WTC11 (cell line): Measurements from ENCODE around the gene COG4. TPM values are rescaled to one million over a fixed set of nuclear protein-coding genes. Genes with fewer than 3 reads are reported as not detected.
"Not testable (repeated sequence)": the region's sequence is repeated elsewhere in the genome, so short reads cannot be mapped to it uniquely, and the experiment has no call there.

Source experiments
- ATAC-seq: fragments of 200-7000 bp; cut with Tn5 transposase; 2 replicates; pipeline ENCODE4 v1.10.0; 2021; ENCODE audit warnings: mild to moderate bottlenecking, moderate library complexity
- CTCF ChIA-PET: fragments of 300-600 bp; sonication (Branson Sonifier 250); formaldehyde crosslinking; loops from one replicate; lab custom pipeline; 2021; ENCODE audit warnings: antibody characterized with exemption; lab: Charles Lee
- POLR2A ChIA-PET: fragments of 350-600 bp; sonication (Branson Sonifier 250); formaldehyde crosslinking; loops from one replicate; lab custom pipeline; 2021; ENCODE audit warnings: antibody characterized with exemption; lab: Charles Lee
- DNase-seq: peaks from one replicate; pipeline ENCODE4 v3.0.0; 2021; ENCODE audit warnings: low spot score
- H3K27ac Mint-ChIP-seq: 2 replicates; pipeline ENCODE4 v1.8.0; 2021; ENCODE audit warnings: mixed read lengths
- H3K27me3 Mint-ChIP-seq: 2 replicates; pipeline ENCODE4 v1.8.0; 2021; ENCODE audit warnings: low read depth, mild to moderate bottlenecking, moderate library complexity, mixed read lengths
- H3K36me3 Mint-ChIP-seq: 2 replicates; pipeline ENCODE4 v1.8.0; 2021; ENCODE audit warnings: mixed read lengths
- H3K4me1 Mint-ChIP-seq: 2 replicates; pipeline ENCODE4 v1.8.0; 2022; ENCODE audit warnings: mixed read lengths
- H3K4me3 Mint-ChIP-seq: 2 replicates; pipeline ENCODE4 v1.8.0; 2021; ENCODE audit warnings: mild to moderate bottlenecking, moderate library complexity, mixed read lengths
- H3K9me3 Mint-ChIP-seq: 2 replicates; pipeline ENCODE4 v1.8.0; 2021; ENCODE audit warnings: mixed read lengths
- AFF4 ChIP-seq: sonication (generic); formaldehyde crosslinking; IDR thresholded peaks from 2 replicates; pipeline ENCODE4 v1.8.1; 2023; ENCODE audit warnings: mild to moderate bottlenecking, missing genetic modification reagents, borderline replicate concordance
- AR ChIP-seq: fragments of 250-450 bp; sonication (Bioruptor Pico); IDR thresholded peaks from 2 replicates; pipeline ENCODE4 v1.9.0; 2021; ENCODE audit warnings: mild to moderate bottlenecking
- CREB1 ChIP-seq: sonication (generic); formaldehyde crosslinking; IDR thresholded peaks from 2 replicates; pipeline ENCODE4 v1.8.0; 2023; ENCODE audit warnings: mild to moderate bottlenecking, missing genetic modification reagents
- ELF4 ChIP-seq: sonication (generic); formaldehyde crosslinking; IDR thresholded peaks from 2 replicates; pipeline ENCODE4 v1.8.1; 2022; ENCODE audit warnings: low read depth, mild to moderate bottlenecking, moderate library complexity, missing genetic modification reagents
- EMX1 ChIP-seq: fragments of 250-450 bp; sonication (Bioruptor Pico); IDR thresholded peaks from 2 replicates; pipeline ENCODE4 v1.8.0; 2021; ENCODE audit warnings: mild to moderate bottlenecking
- ESRRA ChIP-seq: sonication (generic); formaldehyde crosslinking; IDR thresholded peaks from 2 replicates; pipeline ENCODE4 v1.8.1; 2022; ENCODE audit warnings: mild to moderate bottlenecking, missing genetic modification reagents, borderline replicate concordance
- ETV6 ChIP-seq: sonication (generic); formaldehyde crosslinking; IDR thresholded peaks from 2 replicates; pipeline ENCODE4 v1.8.1; 2022; ENCODE audit warnings: mild to moderate bottlenecking, missing genetic modification reagents
- FOXP1 ChIP-seq: sonication (generic); formaldehyde crosslinking; IDR thresholded peaks from 2 replicates; pipeline ENCODE4 v1.8.0; 2022; ENCODE audit warnings: missing genetic modification reagents, mild to moderate bottlenecking, moderate library complexity, borderline replicate concordance
- GABPB1 ChIP-seq: sonication (generic); formaldehyde crosslinking; IDR thresholded peaks from 2 replicates; pipeline ENCODE4 v1.8.1; 2023; ENCODE audit warnings: mild to moderate bottlenecking, missing genetic modification reagents
- IRF1 ChIP-seq: sonication (generic); formaldehyde crosslinking; IDR thresholded peaks from 2 replicates; pipeline ENCODE4 v1.8.0; 2023; ENCODE audit warnings: missing genetic modification reagents
- JUN ChIP-seq: sonication (generic); formaldehyde crosslinking; IDR thresholded peaks from 2 replicates; pipeline ENCODE4 v1.8.0; 2023; ENCODE audit warnings: mild to moderate bottlenecking, missing genetic modification reagents
- NFATC4 ChIP-seq: fragments of 250-450 bp; sonication (Bioruptor Pico); IDR thresholded peaks from 2 replicates; pipeline ENCODE4 v1.9.0; 2021; ENCODE audit warnings: mild to moderate bottlenecking
- NFE2L1 ChIP-seq: sonication (generic); formaldehyde crosslinking; IDR thresholded peaks from 2 replicates; pipeline ENCODE4 v1.8.1; 2023; ENCODE audit warnings: missing genetic modification reagents
- PRDM15 ChIP-seq: sonication (generic); formaldehyde crosslinking; IDR thresholded peaks from 2 replicates; pipeline ENCODE4 v1.8.0; 2022; ENCODE audit warnings: missing genetic modification reagents
- PREB ChIP-seq: sonication (generic); formaldehyde crosslinking; IDR thresholded peaks from 2 replicates; pipeline ENCODE4 v1.8.1; 2022; ENCODE audit warnings: mild to moderate bottlenecking, missing genetic modification reagents, moderate library complexity, borderline replicate concordance
- SMAD3 ChIP-seq: sonication (generic); formaldehyde crosslinking; IDR thresholded peaks from 2 replicates; pipeline ENCODE4 v1.8.0; 2022; ENCODE audit warnings: missing genetic modification reagents, mild to moderate bottlenecking, borderline replicate concordance
- TP53 ChIP-seq: sonication (generic); formaldehyde crosslinking; IDR thresholded peaks from 2 replicates; pipeline ENCODE4 v1.8.1; 2023; ENCODE audit warnings: mild to moderate bottlenecking, missing genetic modification reagents
- ZNF416 ChIP-seq: fragments of 250-450 bp; sonication (Bioruptor Pico); IDR thresholded peaks from 2 replicates; pipeline ENCODE4 v1.9.0; 2021; ENCODE audit warnings: mild to moderate bottlenecking, inconsistent platforms
- ZNF671 ChIP-seq: fragments of 250-450 bp; sonication (Bioruptor Pico); IDR thresholded peaks from 2 replicates; pipeline ENCODE4 v1.8.0; 2021; ENCODE audit warnings: mild to moderate bottlenecking
- ZSCAN18 ChIP-seq: fragments of 250-450 bp; sonication (Bioruptor Pico); IDR thresholded peaks from 2 replicates; pipeline ENCODE4 v2.1.2; 2022; ENCODE audit warnings: mild to moderate bottlenecking, moderate library complexity
- total RNA-seq: library from RNA; stranded (reverse); gene quantifications from 3 replicates; pipeline ENCODE4 v1.2.3, GENCODE V29; 2021

The COG4 gene
- total RNA-seq, 1 experiment from 2014 or later, result 56.6 TPM

- H3K27ac Mint-ChIP-seq, result peak overlapping the region; percentile 95
- ChIA-PET CTCF (interaction anchor here (1.1 to 2.1 kb wide), 3 partner anchors 86 to 144 kb away, joined by 3 to 8 read pairs (median 6); partner anchors contain the start of gene ST3GAL2), POLR2A (interaction anchor here (1.5 to 1.9 kb wide), 2 partner anchors 143 to 235 kb away, joined by 4 to 6 read pairs; partner anchors contain the start of gene AARS1)
- peak overlapping the region; percentile 95 for H3K4me3 Mint-ChIP-seq
- ATAC-seq, DNase-seq, H3K9me3 Mint-ChIP-seq, H3K27me3 Mint-ChIP-seq: not testable (repeated sequence)
- peaks cover 45% of the 10 kb centered on the region for H3K36me3 Mint-ChIP-seq
- TF ChIP-seq EMX1 (CRISPR knock-in tag), result peak; percentile 26; the same call in 1 of the 2 replicates
- TF ChIP-seq NFE2L1, result 0 out of 2 replicates have a peak, but pooled peaks have one; percentile 21
- peak; percentile 30; the same call in 1 of the 2 replicates for TF ChIP-seq GABPB1
- peaks cover 38% of the 10 kb centered on the region for H3K4me1 Mint-ChIP-seq
Observed at GRCh38 chr16:70524399-70524825, 1.1 kb upstream of the COG4 start.

- Mint-ChIP-seq H3K36me3 (peaks cover 40% of the 10 kb centered on the region), H3K27me3 (no peaks in the 10 kb centered on the region), H3K9me3 (no peaks in the 10 kb centered on the region), H3K4me1 (peaks cover 34% of the 10 kb centered on the region), H3K4me3 (peak within 1 kb of the TSS; percentile 95), H3K27ac (peak within 1 kb of the TSS; percentile 95)
- peak; percentile 42 for DNase-seq
- peak; percentile 69 for ATAC-seq
- ChIA-PET CTCF (interaction anchor here (0.9 to 2.0 kb wide), 6 partner anchors 28 to 143 kb away, joined by 3 to 8 read pairs (median 3); no protein-coding TSS in a partner anchor), POLR2A (interaction anchor here (0.8 to 1.9 kb wide), 5 partner anchors 41 to 265 kb away, joined by 3 to 6 read pairs (median 4); partner anchors contain the start of gene AARS1)
- TF ChIP-seq NFE2L1 (no peak), JUN (CRISPR knock-in tag) (0 out of 2 replicates have a peak, but pooled peaks have one; percentile 8), TP53 (CRISPR knock-in tag) (no peak), IRF1 (CRISPR knock-in tag) (no peak), AR (CRISPR knock-in tag) (0 out of 2 replicates have a peak, but pooled peaks have one; percentile 19), ELF4 (CRISPR knock-in tag) (no peak), PREB (CRISPR knock-in tag) (0 out of 2 replicates have a peak, but pooled peaks have one; percentile 62), FOXP1 (no peak), ZSCAN18 (CRISPR knock-in tag) (no peak), ESRRA (CRISPR knock-in tag) (no peak), CREB1 (CRISPR knock-in tag) (no peak), PRDM15 (CRISPR knock-in tag) (no peak), SMAD3 (CRISPR knock-in tag) (no peak), AFF4 (CRISPR knock-in tag) (no peak), ZNF671 (CRISPR knock-in tag) (0 out of 2 replicates have a peak, but pooled peaks have one; percentile 11), NFATC4 (CRISPR knock-in tag) (peak; percentile 62; the same call in 1 of the 2 replicates), ETV6 (no peak), ZNF416 (CRISPR knock-in tag) (peak; percentile 46; the same call in 1 of the 2 replicates)
Observed at GRCh38 chr16:70523743-70524398, 517 bp upstream of the COG4 start, which contains the start of gene SF3B3. SF3B3 (plus strand) TSS chr16:70523816; CDS start chr16:70526657, 2,841 bp downstream.
